Caco-2 (cell line): ENCODE measurements around the gene DTL. TPM values are rescaled to one million over a fixed set of nuclear protein-coding genes. Genes with fewer than 3 reads are reported as not detected.

Experiments
- BruUV-seq: library from RNA; stranded (reverse); fragments of 400-500 nt; replicated peaks from 2 replicates; lab custom pipeline; 2021; lab: Mats Ljungman, UMichigan
- CTCF ChIA-PET: fragments of 300-600 bp; sonication (Branson Sonifier 250); formaldehyde crosslinking; loops from one replicate; lab custom pipeline; 2022; ENCODE audit warnings: antibody characterized with exemption; lab: Charles Lee
- POLR2A ChIA-PET: fragments of 300-600 bp; sonication (Branson Sonifier 250); formaldehyde crosslinking; loops from one replicate; lab custom pipeline; 2022; ENCODE audit warnings: antibody characterized with exemption; lab: Charles Lee
- DNase-seq, 2 experiments: peaks; one replicate each; pipeline versions ENCODE4 v3.0.0 to v3.0.0-alpha.2; 2020 to 2022
- H3K27me3 ChIP-seq: replicated peaks from 2 replicates; pipeline ENCODE4 v1.6.0; 2011; ENCODE audit warnings: low read length; ENCODE audit not compliant: control insufficient read depth, insufficient read depth
- H3K36me3 ChIP-seq: 2 replicates; pipeline ENCODE4 v1.5.1; 2011; ENCODE audit warnings: low read length; ENCODE audit not compliant: control insufficient read depth, insufficient read depth
- H3K4me1 ChIP-seq: fragments of 250-450 bp; sonication (Bioruptor Pico); 2 replicates; pipeline ENCODE4 v1.5.1; 2020; ENCODE audit warnings: mild to moderate bottlenecking
- H3K4me3 ChIP-seq: 2 replicates; pipeline ENCODE4 v1.5.1; 2011; ENCODE audit warnings: low read depth, mild to moderate bottlenecking, control low read depth, low read length
- H3K9me3 ChIP-seq: fragments of 250-450 bp; sonication (Bioruptor Pico); 2 replicates; pipeline ENCODE4 v1.5.1; 2020; ENCODE audit warnings: mild to moderate bottlenecking, moderate library complexity
- H3K27ac Mint-ChIP-seq: one replicate; pipeline ENCODE4 v1.8.0; 2022; ENCODE audit warnings: mixed read lengths; ENCODE audit not compliant: unreplicated experiment
- H3K27me3 Mint-ChIP-seq: one replicate; pipeline ENCODE4 v1.8.0; 2022; ENCODE audit warnings: mixed read lengths; ENCODE audit not compliant: insufficient read depth, unreplicated experiment
- H3K36me3 Mint-ChIP-seq: one replicate; pipeline ENCODE4 v1.8.0; 2022; ENCODE audit warnings: mild to moderate bottlenecking, mixed read lengths; ENCODE audit not compliant: insufficient read depth, unreplicated experiment
- H3K4me1 Mint-ChIP-seq: one replicate; pipeline ENCODE4 v1.8.0; 2022; ENCODE audit warnings: low read depth, mixed read lengths; ENCODE audit not compliant: unreplicated experiment
- H3K4me3 Mint-ChIP-seq: one replicate; pipeline ENCODE4 v1.8.0; 2022; ENCODE audit warnings: mild to moderate bottlenecking, moderate library complexity, mixed read lengths; ENCODE audit not compliant: unreplicated experiment
- H3K9me3 Mint-ChIP-seq: one replicate; pipeline ENCODE4 v1.8.0; 2022; ENCODE audit warnings: mixed read lengths; ENCODE audit not compliant: unreplicated experiment
- CTCF ChIP-seq, 2 experiments: fragments of 200-600 bp in 1 of 2; IDR thresholded peaks; 1 replicate in 1 of 2; 2 replicates in 1 of 2; pipeline versions ENCODE4 v1.5.1 to v1.8.0; 2011 to 2022; ENCODE audit warnings: antibody characterized with exemption in 1 of 2, control low read depth in 1 of 2, inconsistent platforms in 1 of 2, low read depth in 1 of 2, low read length in 1 of 2, mild to moderate bottlenecking in 1 of 2, moderate library complexity in 1 of 2; ENCODE audit not compliant: insufficient read depth in 1 of 2, severe bottlenecking in 1 of 2, unreplicated experiment in 1 of 2
- intact Hi-C: fragments of 100-400 bp; cut with micrococcal nuclease; formaldehyde crosslinking; loops from one replicate; pipeline ENCODE4 v1.10.0; 2022; ENCODE audit not compliant: unreplicated experiment
- total RNA-seq: library from RNA; stranded (reverse); gene quantifications from 2 replicates; pipeline ENCODE4 v1.2.3, GENCODE V29; 2022

Gene DTL
- total RNA-seq, 1 experiment from 2014 or later: 20.3 TPM

GRCh38 chr1:212007178-212007577 lies 28.4 kb upstream of the DTL start:
- BruUV-seq: no TSS peak
- Mint-ChIP-seq H3K4me1 (peaks cover 11% of the 10 kb centered on the region), H3K36me3 (peaks cover 21% of the 10 kb centered on the region), H3K27ac (no peak overlapping the region), H3K4me3 (no peak overlapping the region), H3K9me3 (no peaks in the 10 kb centered on the region), H3K27me3 (no peaks in the 10 kb centered on the region)
- Histone ChIP-seq H3K27me3 (no peaks in the 10 kb centered on the region), H3K4me3 (no peak overlapping the region), H3K36me3 (no peaks in the 10 kb centered on the region), H3K4me1 (peaks cover 11% of the 10 kb centered on the region; the same call in 1 of the 2 replicates), H3K9me3 (no peaks in the 10 kb centered on the region)
- CTCF ChIA-PET: interaction anchor here (0.7 to 1.5 kb wide), 2 partner anchors 28 kb away, joined by 3 read pairs; partner anchors contain the start of genes DTL and INTS7
- POLR2A ChIA-PET: no interaction called here
- TF ChIP-seq CTCF (IDR thresholded peaks at IDR 0.05; ENCODE audit: insufficient read depth in 1 of 2, low read depth in 1 of 2, low read length in 1 of 2, severe bottlenecking in 1 of 2, unreplicated experiment in 1 of 2): no peak
- intact Hi-C loops: no loop called here
- no peak for DNase-seq

- H3K4me1 ChIP-seq: peaks cover 13% of the 10 kb centered on the region
- no peak for TF ChIP-seq CTCF (IDR thresholded peaks at IDR 0.05; ENCODE audit: insufficient read depth in 1 of 2, low read depth in 1 of 2, low read length in 1 of 2, severe bottlenecking in 1 of 2, unreplicated experiment in 1 of 2)
- no peaks in the 10 kb centered on the region for H3K36me3 ChIP-seq
- no TSS peak for BruUV-seq
- H3K4me3 ChIP-seq: no peak overlapping the region
- CTCF ChIA-PET: interaction anchor here (0.7 kb wide), 1 partner anchor 27 kb away, joined by 3 read pairs; the partner anchor contains the start of genes DTL and INTS7
- H3K4me3 Mint-ChIP-seq: no peak overlapping the region
- no peaks in the 10 kb centered on the region for H3K9me3 ChIP-seq
- POLR2A ChIA-PET: no interaction called here
- DNase-seq: no peak
- peaks cover 21% of the 10 kb centered on the region for H3K36me3 Mint-ChIP-seq
- H3K27me3 Mint-ChIP-seq: no peaks in the 10 kb centered on the region
- no peaks in the 10 kb centered on the region for H3K27me3 ChIP-seq
- H3K4me1 Mint-ChIP-seq: peaks cover 12% of the 10 kb centered on the region
- intact Hi-C loops: no loop called here
- H3K27ac Mint-ChIP-seq: no peak overlapping the region
- H3K9me3 Mint-ChIP-seq: no peaks in the 10 kb centered on the region
Measured at GRCh38 chr1:212007886-212008285, 27.7 kb upstream of the DTL start.

GRCh38 chr1:212009561-212009960 lies 26.0 kb upstream of the DTL start:
- ChIA-PET CTCF (interaction anchor here (1.0 to 1.6 kb wide), 4 partner anchors 19 to 329 kb away, joined by 3 to 49 read pairs (median 6); partner anchors contain the start of genes DTL and INTS7), POLR2A (interaction anchor here (1.4 kb wide), 1 partner anchor 26 kb away, joined by 15 read pairs; the partner anchor contains the start of genes DTL and INTS7)
- no peaks in the 10 kb centered on the region for H3K27me3 Mint-ChIP-seq
- intact Hi-C loops: no loop called here
- H3K36me3 Mint-ChIP-seq: peaks cover 28% of the 10 kb centered on the region
- Histone ChIP-seq H3K36me3 (no peaks in the 10 kb centered on the region), H3K4me1 (peaks cover 25% of the 10 kb centered on the region), H3K27me3 (no peaks in the 10 kb centered on the region), H3K9me3 (no peaks in the 10 kb centered on the region), H3K4me3 (no peak overlapping the region)
- H3K9me3 Mint-ChIP-seq: no peaks in the 10 kb centered on the region
- DNase-seq: no peak
- no peak overlapping the region for H3K27ac Mint-ChIP-seq
- no peak overlapping the region for H3K4me3 Mint-ChIP-seq
- no peak for TF ChIP-seq CTCF (IDR thresholded peaks at IDR 0.05; ENCODE audit: insufficient read depth in 1 of 2, low read depth in 1 of 2, low read length in 1 of 2, severe bottlenecking in 1 of 2, unreplicated experiment in 1 of 2)
- H3K4me1 Mint-ChIP-seq: peaks cover 19% of the 10 kb centered on the region
- no TSS peak for BruUV-seq
